ENCODE data around the gene DACT3. TPM values are rescaled to one million over a fixed set of nuclear protein-coding genes. Genes with fewer than 3 reads are reported as not detected.

Gene DACT3
- total and polyA plus RNA-seq, 4 donors = 0.32 to 1.4 (median 1.0) TPM

DNA sequence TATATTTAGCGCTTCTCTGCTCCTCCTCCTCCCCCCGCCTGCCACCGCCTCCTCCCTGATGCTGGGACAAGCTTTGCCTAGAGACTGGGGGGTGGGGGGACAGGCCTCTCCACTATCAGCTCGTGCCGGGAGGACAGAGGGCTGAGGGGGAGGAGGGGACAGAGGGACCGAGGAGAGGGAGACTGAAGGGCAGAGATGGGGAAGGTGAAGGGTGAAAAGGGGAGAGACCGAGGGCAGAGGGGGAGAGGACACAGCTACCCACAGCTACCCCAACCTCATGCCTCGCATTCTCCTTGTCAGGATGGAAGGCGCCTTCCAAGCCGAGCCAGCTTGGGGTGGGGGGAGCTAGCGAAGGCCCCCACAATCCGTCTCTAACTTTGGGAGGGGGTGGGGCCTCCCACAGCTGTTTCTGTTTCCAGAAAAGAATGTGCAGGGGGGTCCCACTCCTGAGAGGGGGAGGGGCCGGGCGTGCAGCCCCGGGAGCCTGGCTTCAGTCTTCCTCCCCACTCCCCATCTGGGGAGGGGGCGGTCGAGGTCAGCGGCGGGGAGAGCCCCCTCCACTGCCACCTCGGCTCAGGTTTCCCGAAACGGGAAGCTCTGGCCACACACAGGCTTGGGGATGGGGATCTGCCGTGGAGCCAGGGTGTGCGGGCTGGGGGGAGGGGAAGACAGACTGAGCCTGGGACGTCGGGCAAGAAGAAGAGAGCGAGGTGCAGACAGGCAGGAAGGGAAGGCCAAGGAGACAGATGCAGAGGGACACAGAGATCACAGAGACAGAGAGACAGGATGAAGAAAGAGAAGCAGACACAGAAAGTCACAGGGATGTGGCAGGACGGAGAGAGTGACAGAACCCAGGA is 1.6 kb downstream of the DACT3 start:
- TF ChIP-seq RXRA (IDR thresholded peaks at IDR 0.05) (no peak), NR2F2 (IDR thresholded peaks at IDR 0.05) (no peak), HNF4G (IDR thresholded peaks at IDR 0.05) (no peak), JUND (IDR thresholded peaks at IDR 0.05) (no peak), RAD21 (IDR thresholded peaks at IDR 0.05) (no peak), TAF1 (conservative IDR thresholded peaks at IDR 0.05) (no peak), SP1 (IDR thresholded peaks at IDR 0.05) (no peak), YY1 (IDR thresholded peaks at IDR 0.05) (no peak)
- TF ChIP-seq, protein P1, sequence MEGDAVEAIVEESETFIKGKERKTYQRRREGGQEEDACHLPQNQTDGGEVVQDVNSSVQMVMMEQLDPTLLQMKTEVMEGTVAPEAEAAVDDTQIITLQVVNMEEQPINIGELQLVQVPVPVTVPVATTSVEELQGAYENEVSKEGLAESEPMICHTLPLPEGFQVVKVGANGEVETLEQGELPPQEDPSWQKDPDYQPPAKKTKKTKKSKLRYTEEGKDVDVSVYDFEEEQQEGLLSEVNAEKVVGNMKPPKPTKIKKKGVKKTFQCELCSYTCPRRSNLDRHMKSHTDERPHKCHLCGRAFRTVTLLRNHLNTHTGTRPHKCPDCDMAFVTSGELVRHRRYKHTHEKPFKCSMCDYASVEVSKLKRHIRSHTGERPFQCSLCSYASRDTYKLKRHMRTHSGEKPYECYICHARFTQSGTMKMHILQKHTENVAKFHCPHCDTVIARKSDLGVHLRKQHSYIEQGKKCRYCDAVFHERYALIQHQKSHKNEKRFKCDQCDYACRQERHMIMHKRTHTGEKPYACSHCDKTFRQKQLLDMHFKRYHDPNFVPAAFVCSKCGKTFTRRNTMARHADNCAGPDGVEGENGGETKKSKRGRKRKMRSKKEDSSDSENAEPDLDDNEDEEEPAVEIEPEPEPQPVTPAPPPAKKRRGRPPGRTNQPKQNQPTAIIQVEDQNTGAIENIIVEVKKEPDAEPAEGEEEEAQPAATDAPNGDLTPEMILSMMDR (IDR thresholded peaks at IDR 0.05; ENCODE audit: low read depth, low read length, missing input control) = no peak
- TF ChIP-seq, protein P2, sequence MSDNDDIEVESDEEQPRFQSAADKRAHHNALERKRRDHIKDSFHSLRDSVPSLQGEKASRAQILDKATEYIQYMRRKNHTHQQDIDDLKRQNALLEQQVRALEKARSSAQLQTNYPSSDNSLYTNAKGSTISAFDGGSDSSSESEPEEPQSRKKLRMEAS (IDR thresholded peaks at IDR 0.05) = no peak
- TF ChIP-seq, protein P3, sequence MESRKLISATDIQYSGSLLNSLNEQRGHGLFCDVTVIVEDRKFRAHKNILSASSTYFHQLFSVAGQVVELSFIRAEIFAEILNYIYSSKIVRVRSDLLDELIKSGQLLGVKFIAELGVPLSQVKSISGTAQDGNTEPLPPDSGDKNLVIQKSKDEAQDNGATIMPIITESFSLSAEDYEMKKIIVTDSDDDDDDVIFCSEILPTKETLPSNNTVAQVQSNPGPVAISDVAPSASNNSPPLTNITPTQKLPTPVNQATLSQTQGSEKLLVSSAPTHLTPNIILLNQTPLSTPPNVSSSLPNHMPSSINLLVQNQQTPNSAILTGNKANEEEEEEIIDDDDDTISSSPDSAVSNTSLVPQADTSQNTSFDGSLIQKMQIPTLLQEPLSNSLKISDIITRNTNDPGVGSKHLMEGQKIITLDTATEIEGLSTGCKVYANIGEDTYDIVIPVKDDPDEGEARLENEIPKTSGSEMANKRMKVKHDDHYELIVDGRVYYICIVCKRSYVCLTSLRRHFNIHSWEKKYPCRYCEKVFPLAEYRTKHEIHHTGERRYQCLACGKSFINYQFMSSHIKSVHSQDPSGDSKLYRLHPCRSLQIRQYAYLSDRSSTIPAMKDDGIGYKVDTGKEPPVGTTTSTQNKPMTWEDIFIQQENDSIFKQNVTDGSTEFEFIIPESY (IDR thresholded peaks at IDR 0.05) = no peak
- TF ChIP-seq, protein P4, sequence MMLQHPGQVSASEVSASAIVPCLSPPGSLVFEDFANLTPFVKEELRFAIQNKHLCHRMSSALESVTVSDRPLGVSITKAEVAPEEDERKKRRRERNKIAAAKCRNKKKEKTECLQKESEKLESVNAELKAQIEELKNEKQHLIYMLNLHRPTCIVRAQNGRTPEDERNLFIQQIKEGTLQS (IDR thresholded peaks at IDR 0.05) = no peak
- Histone ChIP-seq H3K27ac (ENCODE audit: low read depth in 1 of 2, low read length in 2 of 2) (peak overlapping the region; percentile 29 to 43), H3K9me3 (ENCODE audit: control insufficient read depth in 4 of 4, low read length in 3 of 4) (no peaks in the 10 kb centered on the region), H3K36me3 (ENCODE audit: control insufficient read depth in 4 of 4, insufficient read depth in 3 of 4, low read depth in 1 of 4, low read length in 3 of 4) (no peaks in the 10 kb centered on the region), H3K4me3 (ENCODE audit: low read depth in 1 of 3, low read length in 3 of 3) (peak overlapping the region in 1 of 3 donors; percentile 10), H3K9ac (ENCODE audit: low read depth in 1 of 2, low read length in 2 of 2) (no peak overlapping the region), H3K27me3 (ENCODE audit: control insufficient read depth in 4 of 4, insufficient read depth in 4 of 4, low read length in 3 of 4) (peaks cover 0 to 7% (median 4%) of the 10 kb centered on the region in 4 donors), H3K4me1 (ENCODE audit: control insufficient read depth in 4 of 4, insufficient read depth in 4 of 4, low read length in 3 of 4) (peaks cover 5 to 26% (median 12%) of the 10 kb centered on the region in 4 donors)
- 7% methylated on average over 28 of the region's 28 CpGs for WGBS
- no peak for DNase-seq (ENCODE audit: low spot score)

DNA sequence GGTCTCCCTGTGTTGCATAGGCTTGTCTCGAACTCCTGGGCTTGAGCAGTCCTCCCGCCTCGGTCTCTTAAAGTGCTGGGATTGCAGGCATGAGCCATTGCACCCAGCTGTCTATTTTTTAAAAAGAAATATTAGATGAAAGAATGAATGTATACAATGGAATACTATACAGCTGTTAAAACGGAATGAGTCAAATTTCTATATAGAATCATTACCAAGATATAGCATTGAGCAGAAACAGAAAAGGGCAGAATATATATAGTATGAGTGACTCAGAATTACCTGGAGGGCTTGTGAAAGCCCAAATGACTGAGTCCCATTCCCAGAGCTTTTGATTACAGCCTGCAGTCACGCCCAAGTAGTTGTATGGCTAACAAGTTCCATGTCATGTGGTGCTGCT is 4.4 kb downstream of the DACT3 start:
- no peaks in the 10 kb centered on the region for H3K9me3 ChIP-seq (ENCODE audit: control insufficient read depth in 4 of 4, low read length in 3 of 4)
- 93% methylated on average over 5 of the region's 5 CpGs for WGBS
- H3K4me1 ChIP-seq (ENCODE audit: control insufficient read depth in 4 of 4, insufficient read depth in 4 of 4, low read length in 3 of 4) = peaks cover 1 to 19% (median 9%) of the 10 kb centered on the region in 4 donors
- H3K9ac ChIP-seq (ENCODE audit: low read depth in 1 of 2, low read length in 2 of 2) = no peak overlapping the region
- H3K36me3 ChIP-seq (ENCODE audit: control insufficient read depth in 4 of 4, insufficient read depth in 3 of 4, low read depth in 1 of 4, low read length in 3 of 4) = no peaks in the 10 kb centered on the region
- no peak overlapping the region for H3K27ac ChIP-seq (ENCODE audit: low read depth in 1 of 2, low read length in 2 of 2)
- no peak overlapping the region for H3K4me3 ChIP-seq (ENCODE audit: low read depth in 1 of 3, low read length in 3 of 3)
- no peak for DNase-seq (ENCODE audit: low spot score)
- H3K27me3 ChIP-seq (ENCODE audit: control insufficient read depth in 4 of 4, insufficient read depth in 4 of 4, low read length in 3 of 4) = peaks cover 0 to 9% (median 4%) of the 10 kb centered on the region in 4 donors
- no peak for TF ChIP-seq RAD21 (IDR thresholded peaks at IDR 0.05)
- TF ChIP-seq, protein P4 (IDR thresholded peaks at IDR 0.05) = no peak
- TF ChIP-seq, protein P5, sequence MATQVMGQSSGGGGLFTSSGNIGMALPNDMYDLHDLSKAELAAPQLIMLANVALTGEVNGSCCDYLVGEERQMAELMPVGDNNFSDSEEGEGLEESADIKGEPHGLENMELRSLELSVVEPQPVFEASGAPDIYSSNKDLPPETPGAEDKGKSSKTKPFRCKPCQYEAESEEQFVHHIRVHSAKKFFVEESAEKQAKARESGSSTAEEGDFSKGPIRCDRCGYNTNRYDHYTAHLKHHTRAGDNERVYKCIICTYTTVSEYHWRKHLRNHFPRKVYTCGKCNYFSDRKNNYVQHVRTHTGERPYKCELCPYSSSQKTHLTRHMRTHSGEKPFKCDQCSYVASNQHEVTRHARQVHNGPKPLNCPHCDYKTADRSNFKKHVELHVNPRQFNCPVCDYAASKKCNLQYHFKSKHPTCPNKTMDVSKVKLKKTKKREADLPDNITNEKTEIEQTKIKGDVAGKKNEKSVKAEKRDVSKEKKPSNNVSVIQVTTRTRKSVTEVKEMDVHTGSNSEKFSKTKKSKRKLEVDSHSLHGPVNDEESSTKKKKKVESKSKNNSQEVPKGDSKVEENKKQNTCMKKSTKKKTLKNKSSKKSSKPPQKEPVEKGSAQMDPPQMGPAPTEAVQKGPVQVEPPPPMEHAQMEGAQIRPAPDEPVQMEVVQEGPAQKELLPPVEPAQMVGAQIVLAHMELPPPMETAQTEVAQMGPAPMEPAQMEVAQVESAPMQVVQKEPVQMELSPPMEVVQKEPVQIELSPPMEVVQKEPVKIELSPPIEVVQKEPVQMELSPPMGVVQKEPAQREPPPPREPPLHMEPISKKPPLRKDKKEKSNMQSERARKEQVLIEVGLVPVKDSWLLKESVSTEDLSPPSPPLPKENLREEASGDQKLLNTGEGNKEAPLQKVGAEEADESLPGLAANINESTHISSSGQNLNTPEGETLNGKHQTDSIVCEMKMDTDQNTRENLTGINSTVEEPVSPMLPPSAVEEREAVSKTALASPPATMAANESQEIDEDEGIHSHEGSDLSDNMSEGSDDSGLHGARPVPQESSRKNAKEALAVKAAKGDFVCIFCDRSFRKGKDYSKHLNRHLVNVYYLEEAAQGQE (IDR thresholded peaks at IDR 0.05) = no peak
- TF ChIP-seq SP1 (IDR thresholded peaks at IDR 0.05) = no peak
- TF ChIP-seq, protein P2 (IDR thresholded peaks at IDR 0.05) = no peak
- no peak for TF ChIP-seq GABPA (IDR thresholded peaks at IDR 0.05 in 1 of 2, conservative IDR thresholded peaks at IDR 0.05 in 1 of 2)
- no peak for TF ChIP-seq TAF1 (conservative IDR thresholded peaks at IDR 0.05)
- no peak for TF ChIP-seq EGR1 (IDR thresholded peaks at IDR 0.05; ENCODE audit: low read depth in 2 of 2)
- TF ChIP-seq NR2F2 (IDR thresholded peaks at IDR 0.05) = no peak
- TF ChIP-seq FOXA1 (IDR thresholded peaks at IDR 0.05) = no peak
- TF ChIP-seq HNF4G (IDR thresholded peaks at IDR 0.05) = no peak
- no peak for TF ChIP-seq RXRA (IDR thresholded peaks at IDR 0.05)
- TF ChIP-seq, protein P1 (IDR thresholded peaks at IDR 0.05; ENCODE audit: low read depth, low read length, missing input control) = no peak
- no peak for TF ChIP-seq YY1 (IDR thresholded peaks at IDR 0.05)
- no peak for TF ChIP-seq HNF4A (conservative IDR thresholded peaks at IDR 0.05)
